Measurements from ENCODE around the gene ACSS1.

The ACSS1 gene

GRCh38 chr20:24983896-24984295 lies 74.0 kb downstream of the ACSS1 start:
- H3K9me3 ChIP-seq (ENCODE audit: control insufficient read depth, insufficient read depth, low read length) = peaks cover 2% of the 10 kb centered on the region; the same call in 1 of the 2 replicates
- H3K36me3 ChIP-seq (ENCODE audit: control insufficient read depth, insufficient read depth, low read length) = peaks cover 10% of the 10 kb centered on the region
- WGBS (ENCODE audit: insufficient coverage, insufficient read length) = no CpG with 5 or more reads among the region's 8 CpGs
- no peak overlapping the region for H3K27ac ChIP-seq (ENCODE audit: low read length)
- DNase-seq (ENCODE audit: low read depth, low spot score) = no peak
- no peaks in the 10 kb centered on the region for H3K4me1 ChIP-seq (ENCODE audit: control insufficient read depth, insufficient read depth, low read length)
- no peaks in the 10 kb centered on the region for H3K27me3 ChIP-seq (ENCODE audit: control insufficient read depth, insufficient read depth, low read length)
- no peak overlapping the region for H3K4me3 ChIP-seq (ENCODE audit: low read length)

- peaks cover 10% of the 10 kb centered on the region for H3K36me3 ChIP-seq (ENCODE audit: control insufficient read depth, insufficient read depth, low read length)
- WGBS (ENCODE audit: insufficient coverage, insufficient read length) = no CpG with 5 or more reads among the region's 3 CpGs
- no peak for DNase-seq (ENCODE audit: low read depth, low spot score)
- H3K27me3 ChIP-seq (ENCODE audit: control insufficient read depth, insufficient read depth, low read length) = no peaks in the 10 kb centered on the region
- no peak overlapping the region for H3K27ac ChIP-seq (ENCODE audit: low read length)
- H3K4me3 ChIP-seq (ENCODE audit: low read length) = no peak overlapping the region
- H3K9me3 ChIP-seq (ENCODE audit: control insufficient read depth, insufficient read depth, low read length) = peaks cover 2% of the 10 kb centered on the region; the same call in 1 of the 2 replicates
- H3K4me1 ChIP-seq (ENCODE audit: control insufficient read depth, insufficient read depth, low read length) = no peaks in the 10 kb centered on the region
These were observed 76.1 kb downstream of the ACSS1 start for GRCh38 chr20:24981790-24982189.

GRCh38 chr20:24981282-24981681 lies 76.7 kb downstream of the ACSS1 start:
- no peak overlapping the region for H3K27ac ChIP-seq (ENCODE audit: low read length)
- peaks cover 2% of the 10 kb centered on the region; the same call in 1 of the 2 replicates for H3K9me3 ChIP-seq (ENCODE audit: control insufficient read depth, insufficient read depth, low read length)
- H3K4me1 ChIP-seq (ENCODE audit: control insufficient read depth, insufficient read depth, low read length) = no peaks in the 10 kb centered on the region
- no peaks in the 10 kb centered on the region for H3K27me3 ChIP-seq (ENCODE audit: control insufficient read depth, insufficient read depth, low read length)
- WGBS (ENCODE audit: insufficient coverage, insufficient read length) = no CpG with 5 or more reads among the region's 4 CpGs
- H3K36me3 ChIP-seq (ENCODE audit: control insufficient read depth, insufficient read depth, low read length) = peaks cover 10% of the 10 kb centered on the region
- DNase-seq (ENCODE audit: low read depth, low spot score) = no peak
- no peak overlapping the region for H3K4me3 ChIP-seq (ENCODE audit: low read length)

GRCh38 chr20:24980291-24981053 lies 77.5 kb downstream of the ACSS1 start:
- H3K4me3 ChIP-seq (ENCODE audit: low read length) = no peak overlapping the region
- no peak overlapping the region for H3K27ac ChIP-seq (ENCODE audit: low read length)
- no peak for DNase-seq (ENCODE audit: low read depth, low spot score)
- no CpG with 5 or more reads among the region's 34 CpGs for WGBS (ENCODE audit: insufficient coverage, insufficient read length)
- no peaks in the 10 kb centered on the region for H3K4me1 ChIP-seq (ENCODE audit: control insufficient read depth, insufficient read depth, low read length)
- H3K9me3 ChIP-seq (ENCODE audit: control insufficient read depth, insufficient read depth, low read length) = peaks cover 2% of the 10 kb centered on the region; the same call in 1 of the 2 replicates
- no peaks in the 10 kb centered on the region for H3K27me3 ChIP-seq (ENCODE audit: control insufficient read depth, insufficient read depth, low read length)
- peaks cover 10% of the 10 kb centered on the region for H3K36me3 ChIP-seq (ENCODE audit: control insufficient read depth, insufficient read depth, low read length)

GRCh38 chr20:24979036-24979960 lies 78.6 kb downstream of the ACSS1 start:
- peaks cover 10% of the 10 kb centered on the region for H3K36me3 ChIP-seq (ENCODE audit: control insufficient read depth, insufficient read depth, low read length)
- no peaks in the 10 kb centered on the region for H3K27me3 ChIP-seq (ENCODE audit: control insufficient read depth, insufficient read depth, low read length)
- no peak for DNase-seq (ENCODE audit: low read depth, low spot score)
- H3K4me3 ChIP-seq (ENCODE audit: low read length) = no peak overlapping the region
- H3K9me3 ChIP-seq (ENCODE audit: control insufficient read depth, insufficient read depth, low read length) = peaks cover 2% of the 10 kb centered on the region; the same call in 1 of the 2 replicates
- no peak overlapping the region for H3K27ac ChIP-seq (ENCODE audit: low read length)
- WGBS (ENCODE audit: insufficient coverage, insufficient read length) = no CpG with 5 or more reads among the region's 15 CpGs
- no peaks in the 10 kb centered on the region for H3K4me1 ChIP-seq (ENCODE audit: control insufficient read depth, insufficient read depth, low read length)

GRCh38 chr20:24978513-24978912 lies 79.4 kb downstream of the ACSS1 start:
- no peak overlapping the region for H3K4me3 ChIP-seq (ENCODE audit: low read length)
- peaks cover 2% of the 10 kb centered on the region; the same call in 1 of the 2 replicates for H3K9me3 ChIP-seq (ENCODE audit: control insufficient read depth, insufficient read depth, low read length)
- no peaks in the 10 kb centered on the region for H3K27me3 ChIP-seq (ENCODE audit: control insufficient read depth, insufficient read depth, low read length)
- H3K36me3 ChIP-seq (ENCODE audit: control insufficient read depth, insufficient read depth, low read length) = peaks cover 10% of the 10 kb centered on the region
- no peak overlapping the region for H3K27ac ChIP-seq (ENCODE audit: low read length)
- DNase-seq (ENCODE audit: low read depth, low spot score) = no peak
- no CpG with 5 or more reads among the region's 8 CpGs for WGBS (ENCODE audit: insufficient coverage, insufficient read length)
- no peaks in the 10 kb centered on the region for H3K4me1 ChIP-seq (ENCODE audit: control insufficient read depth, insufficient read depth, low read length)

GRCh38 chr20:24977797-24978196 lies 80.1 kb downstream of the ACSS1 start:
- no CpG with 5 or more reads among the region's 3 CpGs for WGBS (ENCODE audit: insufficient coverage, insufficient read length)
- Histone ChIP-seq H3K4me3 (ENCODE audit: low read length) (no peak overlapping the region), H3K4me1 (ENCODE audit: control insufficient read depth, insufficient read depth, low read length) (no peaks in the 10 kb centered on the region), H3K27me3 (ENCODE audit: control insufficient read depth, insufficient read depth, low read length) (no peaks in the 10 kb centered on the region), H3K27ac (ENCODE audit: low read length) (no peak overlapping the region), H3K9me3 (ENCODE audit: control insufficient read depth, insufficient read depth, low read length) (peaks cover 2% of the 10 kb centered on the region; the same call in 1 of the 2 replicates), H3K36me3 (ENCODE audit: control insufficient read depth, insufficient read depth, low read length) (peaks cover 13% of the 10 kb centered on the region)
- no peak for DNase-seq (ENCODE audit: low read depth, low spot score)

- no CpG with 5 or more reads among the region's 1 CpG for WGBS (ENCODE audit: insufficient coverage, insufficient read length)
- no peak for DNase-seq (ENCODE audit: low read depth, low spot score)
- Histone ChIP-seq H3K9me3 (ENCODE audit: control insufficient read depth, insufficient read depth, low read length) (peaks cover 2% of the 10 kb centered on the region; the same call in 1 of the 2 replicates), H3K4me3 (ENCODE audit: low read length) (no peak overlapping the region), H3K27me3 (ENCODE audit: control insufficient read depth, insufficient read depth, low read length) (no peaks in the 10 kb centered on the region), H3K4me1 (ENCODE audit: control insufficient read depth, insufficient read depth, low read length) (no peaks in the 10 kb centered on the region), H3K27ac (ENCODE audit: low read length) (no peak overlapping the region), H3K36me3 (ENCODE audit: control insufficient read depth, insufficient read depth, low read length) (peaks cover 13% of the 10 kb centered on the region)
These were observed 80.6 kb downstream of the ACSS1 start for GRCh38 chr20:24977336-24977735.

GRCh38 chr20:24972341-24972740 lies 85.6 kb downstream of the ACSS1 start:
- H3K27me3 ChIP-seq (ENCODE audit: control insufficient read depth, insufficient read depth, low read length) = no peaks in the 10 kb centered on the region
- WGBS (ENCODE audit: insufficient coverage, insufficient read length) = no CpG with 5 or more reads among the region's 2 CpGs
- no peaks in the 10 kb centered on the region for H3K9me3 ChIP-seq (ENCODE audit: control insufficient read depth, insufficient read depth, low read length)
- no peaks in the 10 kb centered on the region for H3K4me1 ChIP-seq (ENCODE audit: control insufficient read depth, insufficient read depth, low read length)
- no peak overlapping the region for H3K27ac ChIP-seq (ENCODE audit: low read length)
- H3K4me3 ChIP-seq (ENCODE audit: low read length) = no peak overlapping the region
- H3K36me3 ChIP-seq (ENCODE audit: control insufficient read depth, insufficient read depth, low read length) = peaks cover 16% of the 10 kb centered on the region
- no peak for DNase-seq (ENCODE audit: low read depth, low spot score)

- H3K27ac ChIP-seq (ENCODE audit: low read length) = no peak overlapping the region
- no CpG with 5 or more reads among the region's 6 CpGs for WGBS (ENCODE audit: insufficient coverage, insufficient read length)
- no peak overlapping the region for H3K4me3 ChIP-seq (ENCODE audit: low read length)
- no peak for DNase-seq (ENCODE audit: low read depth, low spot score)
- peaks cover 16% of the 10 kb centered on the region for H3K36me3 ChIP-seq (ENCODE audit: control insufficient read depth, insufficient read depth, low read length)
- H3K4me1 ChIP-seq (ENCODE audit: control insufficient read depth, insufficient read depth, low read length) = no peaks in the 10 kb centered on the region
- no peaks in the 10 kb centered on the region for H3K27me3 ChIP-seq (ENCODE audit: control insufficient read depth, insufficient read depth, low read length)
- no peaks in the 10 kb centered on the region for H3K9me3 ChIP-seq (ENCODE audit: control insufficient read depth, insufficient read depth, low read length)
These were observed 86.4 kb downstream of the ACSS1 start for GRCh38 chr20:24971376-24972101.

All from iPS DF 6.9 (cell line).